GM18499 (cell line): ENCODE data around the gene DGCR6L.
"Not testable (repeated sequence)": the region's sequence is repeated elsewhere in the genome, so short reads cannot be mapped to it uniquely, and the experiment has no call there.

Experiments
- ATAC-seq: cut with Tn5 transposase; IDR thresholded peaks from one replicate; pipeline ENCODE4 v1.9.1; 2021; ENCODE audit warnings: moderate number of reproducible peaks; ENCODE audit not compliant: insufficient read depth, unreplicated experiment

DGCR6L gene

DNA sequence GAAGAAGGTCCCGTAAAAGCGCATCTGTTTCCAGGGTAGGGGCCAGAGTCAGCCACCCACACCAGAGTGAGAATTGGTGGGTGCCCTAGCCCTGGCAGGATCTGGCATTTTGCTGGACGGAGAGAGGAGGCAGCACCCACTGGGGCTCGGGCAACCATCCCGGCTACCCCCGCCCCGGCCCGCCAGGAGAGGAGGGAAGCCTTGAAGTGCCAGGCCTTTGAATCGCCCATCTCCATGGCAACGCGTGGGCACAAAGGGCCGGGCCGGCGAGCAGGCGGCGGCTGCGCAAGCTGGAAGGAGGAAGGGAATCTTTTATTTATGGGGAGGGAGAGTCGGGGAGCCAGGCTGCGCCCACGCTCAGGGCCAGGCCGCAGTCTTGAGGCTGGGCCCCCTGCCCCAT is 39.7 kb downstream of the DGCR6L start:
- not testable (repeated sequence) for ATAC-seq

DNA sequence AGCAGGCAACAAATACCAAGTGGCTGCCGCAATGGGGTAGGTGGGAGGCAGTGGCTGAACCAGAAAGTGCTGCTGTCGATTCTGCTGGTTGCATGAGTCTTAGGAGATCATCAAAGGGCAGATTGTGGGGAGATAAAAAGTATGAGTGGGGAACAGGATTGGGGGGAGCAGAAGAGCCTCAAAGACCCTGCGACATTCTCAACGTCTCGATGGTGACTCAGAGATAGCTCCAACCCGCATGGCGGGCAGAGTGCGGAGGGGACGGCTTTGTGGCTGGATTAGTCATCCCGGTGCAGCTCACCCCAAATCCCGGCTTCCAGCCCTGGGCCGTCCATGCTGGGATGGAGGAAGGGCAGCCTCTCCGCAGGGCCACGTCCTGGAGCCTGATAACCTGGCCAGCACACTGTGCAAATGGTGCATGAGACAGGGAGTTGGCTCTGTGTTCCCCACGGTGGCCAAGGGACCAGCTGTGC is 40.2 kb downstream of the DGCR6L start:
- no peak for ATAC-seq

DNA sequence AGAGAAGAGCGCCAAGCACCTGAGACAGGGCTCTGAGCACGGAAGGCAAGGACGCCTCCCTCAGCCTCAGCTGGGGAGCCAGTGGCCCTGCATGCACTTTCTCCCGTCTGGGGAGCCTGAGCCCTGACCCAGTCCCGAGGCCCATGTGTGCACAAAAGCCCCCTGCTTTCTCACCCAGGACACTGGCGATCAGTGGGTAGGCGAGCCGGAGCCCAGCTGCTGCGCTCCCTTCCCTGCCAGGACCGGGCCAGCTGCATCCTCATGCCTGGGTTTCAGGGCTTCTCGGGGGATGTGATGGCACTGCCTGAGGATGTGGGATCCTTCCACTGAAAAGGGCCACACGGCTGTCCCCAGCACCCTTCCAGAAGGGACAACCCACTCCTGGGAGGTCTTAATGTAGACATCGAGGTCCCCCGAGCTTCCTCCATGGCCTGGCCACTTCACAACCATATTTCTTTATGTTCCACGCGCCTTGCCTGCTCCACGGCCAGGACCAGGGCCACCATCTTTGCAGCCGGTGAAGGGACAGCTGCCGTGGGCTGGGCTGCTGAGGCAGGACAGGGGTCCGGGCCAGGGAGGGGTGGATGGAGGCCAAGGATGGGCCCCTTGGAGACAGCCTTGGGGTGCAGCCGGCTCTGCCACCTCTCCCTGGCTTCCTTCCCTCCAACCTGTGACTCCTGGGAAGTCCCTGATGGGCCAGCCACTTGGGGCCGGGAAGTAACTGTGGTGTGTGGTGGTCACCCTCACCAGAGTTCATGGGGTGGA is 41.0 kb downstream of the DGCR6L start:
- ATAC-seq, result not testable (repeated sequence)

DNA sequence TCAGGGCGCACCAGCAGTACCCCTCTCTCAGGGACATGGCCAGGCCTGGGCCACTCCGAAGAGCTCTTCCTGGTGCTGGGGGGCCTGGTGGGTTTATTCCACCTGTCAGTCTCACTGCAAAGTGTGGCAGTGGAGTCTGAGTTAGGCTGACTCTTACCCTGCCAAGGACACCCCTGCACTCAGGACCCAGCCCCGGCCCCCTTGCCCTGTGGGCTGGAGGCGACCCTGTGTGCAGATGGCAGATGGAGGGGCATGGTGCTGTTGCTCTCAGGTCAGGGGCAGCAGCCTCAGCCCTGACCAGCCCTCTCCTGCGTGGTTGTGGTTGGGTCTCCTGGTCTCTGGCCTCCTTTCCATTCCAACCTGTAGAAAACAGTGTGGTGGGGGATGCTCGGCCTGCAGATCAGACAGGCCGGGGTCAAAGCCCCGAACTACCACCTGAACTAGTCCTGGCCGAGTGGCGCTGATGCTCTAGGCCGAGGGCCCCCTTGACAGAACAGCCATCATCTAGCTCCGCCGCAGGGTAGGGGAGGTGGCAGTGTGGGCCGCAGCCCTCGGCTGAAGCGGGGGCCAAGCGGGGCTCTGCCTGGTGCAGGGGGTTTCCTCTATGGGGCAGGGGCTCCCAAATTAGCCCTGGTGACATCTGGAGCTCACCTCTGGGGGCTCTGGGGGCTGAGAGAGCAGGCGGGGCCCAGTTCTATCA is 41.8 kb downstream of the DGCR6L start:
- not testable (repeated sequence) for ATAC-seq

DNA sequence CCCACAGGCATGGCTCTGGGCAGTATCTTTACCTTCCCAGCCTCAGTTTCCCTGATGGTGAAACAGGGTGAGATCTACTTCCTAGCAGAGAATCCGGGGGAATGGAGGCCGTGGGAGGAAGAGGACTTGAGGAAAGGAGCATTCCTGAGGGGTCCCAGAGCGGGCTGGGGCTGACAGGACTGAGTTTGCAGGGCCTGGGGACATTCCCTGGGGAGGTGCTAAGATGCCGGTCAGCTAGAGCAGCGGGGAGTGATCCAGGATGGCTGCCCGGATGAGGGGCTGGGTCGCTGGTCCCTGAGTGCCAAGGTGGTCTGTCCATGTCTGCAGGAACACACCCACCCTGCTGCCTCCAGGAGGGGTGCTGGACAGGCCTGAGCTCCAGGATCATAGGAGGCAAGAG is 43.4 kb downstream of the DGCR6L start:
- ATAC-seq, result no peak

DNA sequence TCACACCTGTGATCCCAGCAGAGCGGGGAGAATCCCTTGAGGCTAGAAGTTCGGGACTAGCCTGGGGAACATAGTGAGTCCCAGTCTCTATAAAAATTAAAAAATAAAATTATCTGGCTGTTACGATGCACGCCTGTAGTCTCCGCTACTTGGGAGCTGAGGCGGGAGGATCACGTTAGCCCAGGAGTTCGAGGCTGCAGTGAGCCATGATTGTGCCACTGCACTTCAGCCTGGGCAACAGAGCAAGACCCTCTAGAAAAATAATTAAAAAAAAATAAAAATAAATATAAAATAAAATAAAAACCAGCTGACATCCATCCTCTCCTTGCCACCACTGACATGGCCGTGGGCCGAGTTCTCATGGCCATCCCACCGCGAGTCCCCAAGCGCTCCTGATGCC is 44.0 kb downstream of the DGCR6L start:
- no peak for ATAC-seq

DNA sequence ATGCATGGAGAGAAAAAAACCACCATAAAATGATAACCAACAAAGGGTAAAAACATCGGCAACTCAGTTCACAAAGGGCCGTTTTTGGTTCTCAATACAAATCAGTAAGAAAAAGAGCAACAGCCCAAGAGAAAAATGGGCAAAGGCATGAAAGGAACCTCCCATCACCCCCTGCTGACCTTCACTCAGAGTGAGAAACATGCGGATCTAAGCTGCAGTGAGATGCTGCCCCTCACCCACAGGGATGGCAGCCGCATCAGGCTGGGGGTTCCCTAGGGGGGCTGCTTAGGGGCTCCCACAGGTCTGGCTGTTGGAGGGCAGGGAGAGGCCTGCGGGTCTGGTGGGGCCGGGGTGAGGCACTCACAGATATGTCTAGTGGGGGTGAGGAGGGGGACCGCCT is 44.5 kb downstream of the DGCR6L start:
- not testable (repeated sequence) for ATAC-seq

DNA sequence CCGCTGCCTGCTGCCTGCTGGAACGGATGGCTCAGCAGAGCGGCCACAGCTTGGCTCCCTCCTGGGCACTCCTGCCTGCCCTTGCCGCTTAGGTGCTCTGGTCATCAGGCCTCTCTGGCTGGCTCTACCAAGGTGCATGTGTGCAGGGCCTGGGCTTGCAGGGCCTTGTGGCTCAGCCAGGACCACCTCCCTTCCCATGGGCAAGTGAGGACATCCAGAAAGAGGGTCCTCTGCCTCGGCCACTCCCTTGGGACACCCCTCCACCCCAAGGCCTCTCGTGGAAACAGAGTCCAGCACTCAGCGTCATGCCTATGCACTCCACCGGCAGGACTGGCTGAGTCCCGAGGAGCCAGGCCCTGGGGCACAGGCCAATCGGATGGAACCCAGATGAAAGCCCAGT is 45.5 kb downstream of the DGCR6L start:
- ATAC-seq, result not testable (repeated sequence)

DNA sequence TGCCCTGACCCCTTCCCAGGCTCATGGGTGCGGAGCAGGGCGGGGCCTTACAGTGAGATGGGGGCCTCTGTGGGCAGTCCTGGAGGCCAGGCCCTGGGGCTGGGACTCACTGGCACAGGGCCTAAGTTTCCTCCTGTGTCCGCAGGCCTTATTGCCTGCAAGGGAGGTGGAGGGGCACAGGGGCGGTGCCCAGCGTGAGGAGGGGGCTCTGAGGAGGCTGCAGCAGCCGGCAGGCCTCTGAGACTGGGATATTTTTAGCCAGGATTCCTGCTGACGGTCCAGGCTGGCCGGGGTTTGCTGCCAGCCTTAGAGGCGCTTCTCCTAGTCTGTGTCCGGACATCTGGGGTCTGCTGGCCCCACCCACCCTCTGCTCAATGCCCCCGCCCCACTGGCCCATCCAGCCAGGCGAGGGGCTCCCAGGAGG is 46.1 kb downstream of the DGCR6L start:
- ATAC-seq, result no peak

DNA sequence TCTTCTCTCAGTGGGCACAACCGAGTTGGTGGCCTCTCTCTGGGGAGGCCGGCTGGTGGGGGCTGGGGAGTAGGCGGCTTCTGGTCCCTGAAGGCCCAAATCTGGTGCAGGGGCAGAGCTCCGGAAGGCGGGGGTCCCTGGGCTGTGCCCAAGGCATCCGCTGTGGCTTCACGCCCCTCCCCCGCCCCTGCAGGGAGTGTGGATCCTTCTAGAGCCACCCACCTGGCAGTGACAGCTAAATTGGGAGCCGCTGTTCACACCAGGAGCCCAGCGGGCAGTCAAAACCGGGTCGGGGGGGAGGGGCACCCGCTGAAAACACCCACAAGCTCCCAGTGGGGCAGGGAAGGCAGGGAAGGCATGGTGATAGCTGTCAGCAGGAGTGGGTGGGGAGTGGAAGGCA is 47.2 kb downstream of the DGCR6L start:
- no peak for ATAC-seq

DNA sequence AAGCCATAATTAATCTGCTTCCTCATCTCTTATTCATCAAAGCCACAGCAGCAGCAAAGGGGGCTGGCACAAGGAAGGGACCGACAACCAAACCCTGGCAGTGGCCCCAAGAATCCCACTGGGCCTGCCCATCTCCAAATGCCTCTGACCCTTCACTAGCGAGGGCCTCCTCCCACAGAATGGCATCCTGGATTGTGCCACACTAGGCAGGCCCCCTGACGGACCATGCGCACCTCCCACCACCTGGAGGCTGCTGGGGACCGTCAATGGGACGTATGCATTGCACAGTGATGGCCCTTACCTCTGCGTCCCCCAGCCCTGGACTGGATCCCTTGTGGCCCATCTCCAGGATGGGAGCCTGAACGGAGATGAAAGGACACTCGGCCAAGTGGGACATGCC is 47.7 kb downstream of the DGCR6L start:
- no peak for ATAC-seq

DNA sequence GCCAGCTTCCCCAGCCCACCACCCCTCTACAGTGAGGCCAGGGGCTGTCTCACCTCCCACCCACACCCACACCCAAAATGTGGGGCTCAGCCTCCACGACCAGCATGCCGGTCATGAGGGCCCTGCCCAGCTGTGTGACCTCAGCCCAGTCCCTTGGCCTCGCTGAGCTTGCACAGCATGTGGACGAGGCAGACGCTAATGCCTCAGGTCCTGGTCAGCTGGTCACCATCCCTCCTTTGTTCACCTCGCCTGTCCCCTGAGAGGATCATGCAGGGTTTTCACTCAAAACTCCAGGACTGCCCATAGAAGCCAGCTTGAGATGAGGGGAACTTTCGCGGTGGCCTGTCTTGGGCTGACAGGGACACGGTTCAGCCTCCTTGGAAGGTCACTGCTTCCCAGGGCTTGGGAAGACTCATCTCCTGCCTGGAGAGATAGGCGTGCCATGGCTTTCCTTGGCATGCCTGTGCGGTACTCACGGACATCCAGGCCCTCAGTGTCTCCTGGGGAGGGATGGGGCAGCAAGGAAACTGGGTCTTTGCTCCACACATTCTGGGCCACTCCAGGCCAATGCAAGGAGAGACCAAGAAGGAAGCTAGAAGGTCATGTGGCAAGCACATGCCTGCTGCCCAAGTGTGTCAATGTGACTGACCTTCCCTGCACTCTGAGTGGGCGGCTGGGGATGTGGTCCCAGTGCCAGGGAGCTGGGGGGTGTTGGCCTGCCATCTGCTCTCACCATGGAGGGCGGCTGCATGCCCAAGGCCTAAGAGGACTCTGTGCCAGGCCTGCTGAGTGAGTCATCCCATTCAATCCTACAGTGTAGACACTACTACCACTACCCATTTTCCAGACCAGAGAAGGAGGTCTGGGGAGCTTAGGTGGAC is 48.5 kb downstream of the DGCR6L start:
- ATAC-seq, result no peak

DNA sequence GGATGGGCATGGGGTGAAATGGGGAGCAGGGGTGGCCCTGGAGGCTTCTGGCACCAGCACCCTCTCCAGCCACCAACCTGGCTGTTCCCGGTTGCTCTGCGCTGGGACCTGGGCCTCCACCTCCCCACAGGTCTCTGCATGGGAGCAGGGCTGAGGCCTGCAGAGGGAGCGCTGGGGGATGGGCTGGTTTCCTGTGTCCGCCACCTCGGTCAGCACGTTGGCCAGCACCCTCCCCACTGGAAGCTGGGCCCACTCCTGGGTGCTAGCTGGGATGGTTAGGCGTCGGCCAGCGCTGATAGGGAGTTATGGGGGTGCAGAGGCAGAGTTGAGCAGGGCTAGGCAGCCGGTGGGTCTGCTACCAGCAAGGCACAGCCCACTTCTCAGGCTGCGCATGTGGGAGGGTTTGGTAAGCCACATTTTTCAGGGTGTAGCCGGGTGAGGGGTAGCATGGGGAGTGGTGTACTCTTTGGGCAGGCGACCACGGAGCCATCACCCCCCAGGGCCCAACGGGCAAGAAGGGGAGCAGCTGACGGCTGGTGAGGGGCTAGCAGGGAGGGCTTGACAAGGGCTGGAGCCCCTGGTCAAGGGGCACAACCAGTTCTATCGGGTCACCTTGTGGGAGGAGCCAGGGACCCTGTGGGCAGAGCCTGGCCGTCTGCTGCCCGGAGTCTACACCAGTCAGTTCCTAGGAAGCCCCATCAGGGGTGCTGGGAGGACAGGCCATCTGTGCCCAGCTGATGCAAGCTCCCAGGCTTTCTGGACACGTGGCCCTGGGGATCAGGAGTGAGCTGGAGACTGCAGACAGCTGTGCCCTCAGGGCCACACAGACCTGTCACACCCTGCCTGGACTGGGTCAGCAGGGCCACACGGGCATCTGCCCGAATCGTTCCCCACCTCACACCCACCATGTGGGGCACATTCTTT is 49.4 kb downstream of the DGCR6L start:
- ATAC-seq, result not testable (repeated sequence)

DNA sequence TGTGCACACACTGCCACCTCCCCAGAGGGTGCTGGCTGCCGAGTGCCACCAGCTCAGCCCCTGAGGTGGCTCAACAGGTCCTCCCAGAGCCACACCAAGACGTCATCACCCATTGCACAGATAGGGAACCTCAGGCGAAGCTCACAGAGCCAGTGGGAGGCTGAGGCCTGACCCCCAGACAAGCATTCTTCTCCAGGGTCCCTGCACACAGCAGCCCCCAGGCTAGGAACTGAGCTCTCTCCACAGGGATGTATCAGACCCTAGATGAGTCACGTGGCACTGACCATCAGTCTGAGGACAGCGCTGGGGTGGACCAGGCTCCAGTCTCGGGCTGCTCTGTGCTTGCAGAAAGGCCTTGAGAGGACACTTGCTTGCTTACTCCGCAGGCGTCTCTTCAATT is 50.2 kb downstream of the DGCR6L start:
- ATAC-seq, result not testable (repeated sequence)

DNA sequence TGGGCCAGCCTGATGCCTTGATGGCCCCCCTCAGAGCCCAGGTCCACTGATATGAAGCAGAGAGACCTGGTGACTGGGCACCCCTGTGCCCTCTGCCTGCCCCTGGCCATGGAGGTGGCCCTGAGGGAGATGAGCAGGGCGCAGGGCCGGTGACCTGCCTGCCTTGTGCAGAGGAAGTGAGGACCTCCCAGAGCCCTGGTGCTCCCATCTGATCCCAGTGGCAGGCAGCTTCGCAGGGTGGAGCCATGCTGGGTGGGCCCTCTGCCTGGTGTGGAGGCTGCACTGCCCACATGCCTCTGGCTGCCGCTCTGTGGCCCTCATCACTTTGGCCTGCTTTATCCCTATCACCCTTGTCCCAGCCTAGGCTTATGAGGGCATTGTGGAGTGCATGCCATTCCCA is 50.7 kb downstream of the DGCR6L start:
- not testable (repeated sequence) for ATAC-seq

DNA sequence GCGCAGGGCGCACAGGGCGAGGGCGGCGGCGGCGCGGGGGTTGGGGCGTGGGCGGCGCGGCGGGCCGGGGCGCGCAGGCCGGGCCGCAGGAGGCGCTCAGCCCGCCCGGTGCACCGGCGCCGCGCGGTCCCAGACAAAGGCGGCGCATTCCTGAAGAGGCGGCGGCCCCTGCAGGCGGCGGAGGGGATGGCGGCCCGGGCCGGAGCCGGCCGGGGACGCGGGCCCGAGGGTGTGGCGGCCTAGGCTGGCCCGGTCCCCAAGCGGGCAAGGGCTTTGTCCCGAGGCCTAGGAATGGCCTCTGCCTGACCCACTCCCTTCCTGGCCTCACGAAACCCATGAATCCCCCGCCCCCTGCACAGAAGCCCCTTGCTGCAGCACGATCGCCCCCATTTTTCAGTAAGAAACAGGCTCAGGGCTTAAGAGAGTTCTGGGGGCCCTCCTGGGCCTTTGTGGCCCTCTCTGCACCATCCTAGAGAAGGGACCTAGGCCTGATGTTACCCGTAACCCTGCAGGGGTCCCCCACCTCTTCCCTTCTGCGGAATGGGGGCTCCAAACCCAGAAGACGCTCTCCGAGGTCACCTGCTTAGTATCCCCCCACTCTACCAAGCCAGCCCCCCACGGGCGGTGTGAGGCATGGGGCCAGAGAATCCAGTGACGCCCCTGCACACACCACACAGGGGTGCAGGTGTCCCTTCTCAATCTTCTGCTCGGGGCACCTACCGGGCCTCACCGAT is 51.4 kb downstream of the DGCR6L start, which contains the start of gene RTN4R:
Gene RTN4R (minus strand): TSS at position 40 of the 734 bp plus-strand sequence. CDS start 226 bp downstream, outside the sequence.
- ATAC-seq, result no peak

DNA sequence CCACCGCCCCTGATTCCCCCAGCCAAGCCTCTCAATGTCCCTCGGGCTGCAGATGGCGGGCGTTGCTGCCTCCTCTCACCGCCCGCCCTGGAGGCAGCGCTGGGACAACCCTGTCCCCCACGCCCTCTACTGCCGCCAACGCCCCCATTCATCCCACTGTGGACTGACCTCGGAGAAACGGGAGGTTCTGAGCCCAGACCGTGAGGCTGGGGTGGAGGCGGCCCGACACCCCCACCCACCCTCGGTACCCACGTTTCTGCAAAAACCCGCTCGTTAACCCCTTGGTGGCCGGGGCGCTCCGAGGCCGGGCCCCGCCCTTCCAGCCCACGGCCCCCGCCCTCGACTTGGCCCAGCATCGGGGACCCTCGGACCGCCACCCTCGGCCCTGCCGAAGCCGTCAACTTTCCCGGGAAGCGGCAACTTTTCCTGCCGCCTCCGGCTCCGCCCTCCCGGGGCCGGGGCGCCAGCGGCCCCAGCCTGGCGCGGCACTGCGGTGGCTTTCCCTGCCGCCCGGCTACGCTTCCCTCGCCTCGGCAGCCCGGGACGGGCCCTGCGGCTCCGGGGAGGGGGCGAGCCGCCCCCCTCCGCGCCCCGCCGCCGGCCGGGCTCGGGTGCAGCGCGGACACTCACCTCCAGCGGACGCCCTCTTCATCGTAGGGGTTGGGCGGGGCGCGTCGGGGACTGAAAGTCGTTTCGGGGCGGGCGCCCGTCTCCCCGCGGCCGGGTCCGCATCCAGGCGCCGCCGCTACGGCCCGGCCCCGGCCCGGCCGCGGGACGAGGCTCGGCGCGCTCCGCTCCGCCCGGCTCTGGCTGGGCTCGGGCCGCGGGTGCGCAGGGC is 52.2 kb downstream of the DGCR6L start:
- ATAC-seq, result no peak
